Measurements from ENCODE around the gene KLK15. TPM values are rescaled to one million over a fixed set of nuclear protein-coding genes. Genes with fewer than 3 reads are reported as not detected.

KLK15 gene, protein sequence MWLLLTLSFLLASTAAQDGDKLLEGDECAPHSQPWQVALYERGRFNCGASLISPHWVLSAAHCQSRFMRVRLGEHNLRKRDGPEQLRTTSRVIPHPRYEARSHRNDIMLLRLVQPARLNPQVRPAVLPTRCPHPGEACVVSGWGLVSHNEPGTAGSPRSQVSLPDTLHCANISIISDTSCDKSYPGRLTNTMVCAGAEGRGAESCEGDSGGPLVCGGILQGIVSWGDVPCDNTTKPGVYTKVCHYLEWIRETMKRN
- total RNA-seq (2022) (not detected in 2 replicates), Bru-seq, nascent RNA (percentile 7 among the genes with signal in this experiment), BruChase-seq, experiment 1, labeled RNA remaining after a 6-hour chase (percentile 6 among the genes with signal in this experiment), BruChase-seq, experiment 2, labeled RNA remaining after a 2-hour chase (percentile 1 among the genes with signal in this experiment)
- long read RNA-seq = 0 reads

DNA sequence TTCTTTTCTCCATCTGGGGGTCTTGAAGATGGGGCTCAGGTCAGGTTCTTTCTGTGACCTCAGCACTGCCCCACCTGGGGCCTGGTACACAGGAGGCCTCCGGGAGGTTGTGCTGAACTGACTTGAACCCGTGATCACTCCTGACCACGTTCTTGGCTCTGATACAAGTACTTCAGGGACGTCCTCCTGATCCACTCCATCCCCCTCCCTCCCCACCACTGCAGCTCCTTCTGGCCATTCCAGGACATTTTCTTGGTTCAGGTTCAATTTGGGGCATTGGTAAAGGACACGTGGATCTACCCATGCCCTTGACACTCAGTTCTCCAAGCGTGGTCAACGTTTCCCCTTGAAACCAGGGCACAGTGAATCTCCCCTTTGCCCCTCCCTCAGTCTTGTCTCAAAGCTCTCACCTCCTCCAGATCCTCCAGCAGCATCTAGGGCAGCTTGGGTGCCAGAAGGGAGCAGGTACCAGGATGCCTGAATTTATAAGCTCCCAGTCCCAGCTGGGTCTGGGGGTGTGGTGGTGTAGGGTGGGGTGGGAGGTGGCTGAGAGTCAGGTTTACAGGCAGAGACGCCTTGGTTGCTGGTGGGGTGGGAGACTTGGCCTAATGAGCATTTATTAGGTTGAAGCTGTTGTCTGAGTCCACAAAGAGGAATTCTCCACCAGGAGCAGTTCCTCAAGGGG is at the start of gene KLK15:
TSS of gene KLK15 (minus strand) at position 458 of the 685 bp plus-strand sequence. CDS start 2,082 bp downstream, outside the sequence.
- TF ChIP-seq, protein P1, sequence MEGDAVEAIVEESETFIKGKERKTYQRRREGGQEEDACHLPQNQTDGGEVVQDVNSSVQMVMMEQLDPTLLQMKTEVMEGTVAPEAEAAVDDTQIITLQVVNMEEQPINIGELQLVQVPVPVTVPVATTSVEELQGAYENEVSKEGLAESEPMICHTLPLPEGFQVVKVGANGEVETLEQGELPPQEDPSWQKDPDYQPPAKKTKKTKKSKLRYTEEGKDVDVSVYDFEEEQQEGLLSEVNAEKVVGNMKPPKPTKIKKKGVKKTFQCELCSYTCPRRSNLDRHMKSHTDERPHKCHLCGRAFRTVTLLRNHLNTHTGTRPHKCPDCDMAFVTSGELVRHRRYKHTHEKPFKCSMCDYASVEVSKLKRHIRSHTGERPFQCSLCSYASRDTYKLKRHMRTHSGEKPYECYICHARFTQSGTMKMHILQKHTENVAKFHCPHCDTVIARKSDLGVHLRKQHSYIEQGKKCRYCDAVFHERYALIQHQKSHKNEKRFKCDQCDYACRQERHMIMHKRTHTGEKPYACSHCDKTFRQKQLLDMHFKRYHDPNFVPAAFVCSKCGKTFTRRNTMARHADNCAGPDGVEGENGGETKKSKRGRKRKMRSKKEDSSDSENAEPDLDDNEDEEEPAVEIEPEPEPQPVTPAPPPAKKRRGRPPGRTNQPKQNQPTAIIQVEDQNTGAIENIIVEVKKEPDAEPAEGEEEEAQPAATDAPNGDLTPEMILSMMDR (IDR thresholded peaks at IDR 0.05; ENCODE audit: unreplicated experiment) = no peak
- no peaks in the 10 kb centered on the region for H3K9me3 Mint-ChIP-seq (ENCODE audit: low read depth, unreplicated experiment)
- no peak within 1 kb of the TSS for H3K4me3 Mint-ChIP-seq (ENCODE audit: low read depth, unreplicated experiment)
- H3K4me1 Mint-ChIP-seq (ENCODE audit: low read depth, unreplicated experiment) = peaks cover 12% of the 10 kb centered on the region
- DNase-seq = no peak
- no peak within 1 kb of the TSS for H3K27ac Mint-ChIP-seq (ENCODE audit: unreplicated experiment)
- CTCF ChIA-PET = interaction anchor here (0.7 kb wide), 1 partner anchor 151 kb away, joined by 3 read pairs; no protein-coding TSS in a partner anchor
- H3K36me3 Mint-ChIP-seq (ENCODE audit: insufficient read depth, unreplicated experiment) = peaks cover 22% of the 10 kb centered on the region
- no TSS peak for BruUV-seq (replicated peaks)
- H3K27me3 Mint-ChIP-seq (ENCODE audit: unreplicated experiment) = peaks cover 75% of the 10 kb centered on the region
- intact Hi-C loops (cut with micrococcal nuclease; ENCODE audit: unreplicated experiment) = no loop called here

DNA sequence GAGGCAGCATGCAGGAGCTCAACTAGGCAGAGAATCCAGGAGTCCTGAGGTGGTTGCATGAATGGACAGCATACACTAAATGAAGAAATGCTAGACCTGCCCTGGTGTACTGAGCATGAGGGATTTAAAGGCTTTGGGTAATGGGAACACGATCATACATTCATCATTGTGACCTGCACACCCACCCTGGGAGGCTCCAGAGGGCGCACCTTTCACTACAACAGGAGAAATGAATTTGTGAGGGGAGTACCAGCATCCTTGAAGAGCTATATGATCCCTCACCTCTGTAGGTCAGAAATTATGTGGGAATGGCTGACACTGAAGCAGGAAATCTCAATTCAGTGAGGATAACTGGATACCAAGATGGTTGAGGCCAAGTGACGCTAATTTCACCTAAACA is 48.8 kb upstream of the KLK15 start:
- CTCF ChIA-PET = interaction anchor here (0.8 to 1.0 kb wide), 2 partner anchors 87 to 134 kb away, joined by 3 read pairs; no protein-coding TSS in a partner anchor
- TF ChIP-seq, protein P1 (IDR thresholded peaks at IDR 0.05; ENCODE audit: unreplicated experiment) = no peak
- no peak for DNase-seq
- Mint-ChIP-seq H3K4me1 (ENCODE audit: low read depth, unreplicated experiment) (no peaks in the 10 kb centered on the region), H3K4me3 (ENCODE audit: low read depth, unreplicated experiment) (no peak overlapping the region), H3K27ac (ENCODE audit: unreplicated experiment) (no peak overlapping the region), H3K27me3 (ENCODE audit: unreplicated experiment) (peaks cover 90% of the 10 kb centered on the region), H3K9me3 (ENCODE audit: low read depth, unreplicated experiment) (no peaks in the 10 kb centered on the region), H3K36me3 (ENCODE audit: insufficient read depth, unreplicated experiment) (no peaks in the 10 kb centered on the region)
- no TSS peak for BruUV-seq (replicated peaks)
- intact Hi-C loops (cut with micrococcal nuclease; ENCODE audit: unreplicated experiment) = no loop called here

DNA sequence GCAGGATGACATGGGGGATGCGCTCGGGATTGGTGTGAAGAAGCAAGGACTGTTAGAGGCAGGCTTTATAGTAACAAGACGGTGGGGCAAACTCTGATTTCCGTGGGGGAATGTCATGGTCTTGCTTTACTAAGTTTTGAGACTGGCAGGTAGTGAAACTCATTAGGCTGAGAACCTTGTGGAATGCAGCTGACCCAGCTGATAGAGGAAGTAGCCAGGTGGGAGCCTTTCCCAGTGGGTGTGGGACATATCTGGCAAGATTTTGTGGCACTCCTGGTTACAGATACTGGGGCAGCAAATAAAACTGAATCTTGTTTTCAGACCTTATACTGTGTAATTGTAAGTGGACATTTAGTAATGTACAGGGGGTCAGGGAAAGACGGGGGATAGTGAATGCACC is 46.9 kb upstream of the KLK15 start:
- BruUV-seq (replicated peaks) = no TSS peak
- Mint-ChIP-seq H3K27ac (ENCODE audit: unreplicated experiment) (no peak overlapping the region), H3K4me3 (ENCODE audit: low read depth, unreplicated experiment) (no peak overlapping the region), H3K4me1 (ENCODE audit: low read depth, unreplicated experiment) (no peaks in the 10 kb centered on the region), H3K27me3 (ENCODE audit: unreplicated experiment) (peaks cover 71% of the 10 kb centered on the region), H3K9me3 (ENCODE audit: low read depth, unreplicated experiment) (no peaks in the 10 kb centered on the region), H3K36me3 (ENCODE audit: insufficient read depth, unreplicated experiment) (no peaks in the 10 kb centered on the region)
- TF ChIP-seq, protein P1 (IDR thresholded peaks at IDR 0.05; ENCODE audit: unreplicated experiment) = no peak
- CTCF ChIA-PET = no interaction called here
- intact Hi-C loops (cut with micrococcal nuclease; ENCODE audit: unreplicated experiment) = no loop called here
- DNase-seq = no peak

DNA sequence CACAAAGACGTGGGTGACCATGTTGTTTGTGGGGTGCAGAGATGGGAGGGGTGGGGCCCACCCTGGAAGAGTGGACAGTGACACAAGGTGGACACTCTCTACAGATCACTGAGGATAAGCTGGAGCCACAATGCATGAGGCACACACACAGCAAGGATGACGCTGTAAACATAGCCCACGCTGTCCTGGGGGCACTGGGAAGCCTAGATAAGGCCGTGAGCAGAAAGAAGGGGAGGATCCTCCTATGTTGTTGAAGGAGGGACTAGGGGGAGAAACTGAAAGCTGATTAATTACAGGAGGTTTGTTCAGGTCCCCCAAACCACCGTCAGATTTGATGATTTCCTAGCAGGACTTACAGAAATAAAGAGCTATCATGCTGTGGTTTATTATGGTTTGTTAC is 45.5 kb upstream of the KLK15 start:
- Mint-ChIP-seq H3K27ac (ENCODE audit: unreplicated experiment) (no peak overlapping the region), H3K9me3 (ENCODE audit: low read depth, unreplicated experiment) (no peaks in the 10 kb centered on the region), H3K4me1 (ENCODE audit: low read depth, unreplicated experiment) (no peaks in the 10 kb centered on the region), H3K4me3 (ENCODE audit: low read depth, unreplicated experiment) (no peak overlapping the region), H3K27me3 (ENCODE audit: unreplicated experiment) (peaks cover 57% of the 10 kb centered on the region), H3K36me3 (ENCODE audit: insufficient read depth, unreplicated experiment) (no peaks in the 10 kb centered on the region)
- intact Hi-C loops (cut with micrococcal nuclease; ENCODE audit: unreplicated experiment) = no loop called here
- no TSS peak for BruUV-seq (replicated peaks)
- DNase-seq = no peak
- CTCF ChIA-PET = interaction anchor here (0.6 kb wide), 1 partner anchor 118 kb away, joined by 3 read pairs; no protein-coding TSS in a partner anchor
- TF ChIP-seq, protein P1 (IDR thresholded peaks at IDR 0.05; ENCODE audit: unreplicated experiment) = no peak

Measured in Calu3 (cell line).